Naive thymus-derived CD8-positive, alpha-beta T cell (primary cell): ENCODE results near the gene CFAP20DC. TPM values are rescaled to one million over a fixed set of nuclear protein-coding genes. Genes with fewer than 3 reads are reported as not detected.
"Not testable (repeated sequence)": the region's sequence is repeated elsewhere in the genome, so short reads cannot be mapped to it uniquely, and the experiment has no call there.

ENCODE experiments used
- ATAC-seq, 2 donors: fragments of 150-1000 bp; cut with Tn5 transposase in 1 of 2; sonication (Bioruptor Pico), chemical (Tn5 transposase) in 1 of 2; 1 replicate in 1 of 2; 2 replicates in 1 of 2; pipeline ENCODE4 v1.10.0; 2021; ENCODE audit warnings: mild to moderate bottlenecking in 2 of 2, moderate library complexity in 2 of 2
- POLR2A ChIA-PET: fragments of 350-600 bp; sonication (Branson Sonifier 250); formaldehyde crosslinking; loops from one replicate; lab custom pipeline; 2021; ENCODE audit warnings: antibody characterized with exemption; lab: Charles Lee
- DNase-seq, 10 donors: peaks; one replicate each; pipeline versions ENCODE4 v3.0.0 to v3.0.0-alpha.2; 2020 to 2022
- H3K27ac Mint-ChIP-seq, 10 donors: one replicate each; pipeline ENCODE4 v1.8.0; 2020 to 2022; ENCODE audit warnings: mild to moderate bottlenecking in 10 of 10, mixed read lengths in 10 of 10, moderate library complexity in 4 of 10, inconsistent platforms in 1 of 10
- H3K27me3 Mint-ChIP-seq, 5 donors: one replicate each; pipeline ENCODE4 v1.8.0; 2021 to 2022; ENCODE audit warnings: mixed read lengths in 5 of 5
- H3K36me3 Mint-ChIP-seq, 3 donors: one replicate each; pipeline ENCODE4 v1.8.0; 2020 to 2022; ENCODE audit warnings: mixed read lengths in 3 of 3, mild to moderate bottlenecking in 2 of 3, inconsistent platforms in 1 of 3
- H3K4me1 Mint-ChIP-seq, 4 donors: one replicate each; pipeline ENCODE4 v1.8.0; 2021 to 2022; ENCODE audit warnings: mixed read lengths in 4 of 4
- H3K4me3 Mint-ChIP-seq, 10 donors: one replicate each; pipeline ENCODE4 v1.8.0; 2020 to 2022; ENCODE audit warnings: mild to moderate bottlenecking in 10 of 10, mixed read lengths in 10 of 10, moderate library complexity in 6 of 10, inconsistent platforms in 1 of 10
- H3K9me3 Mint-ChIP-seq, 9 donors: one replicate each; pipeline ENCODE4 v1.8.0; 2020 to 2022; ENCODE audit warnings: mixed read lengths in 9 of 9, mild to moderate bottlenecking in 3 of 9, inconsistent platforms in 1 of 9, moderate library complexity in 1 of 9
- polyA plus RNA-seq, 3 donors: library from polyadenylated mRNA; unstranded; fragments of 300-500 nt; fragmentation: Illumina TruSeq; gene quantifications; one replicate each; pipeline ENCODE4 v1.2.3, GENCODE V29; 2021
- total RNA-seq, 8 experiments: library from RNA in 2 of 8; stranded (reverse) in 2 of 8; gene quantifications; one replicate each; pipeline ENCODE4 v1.2.3 and lab custom pipeline; 2021 to 2026

The CFAP20DC gene
- total and polyA plus RNA-seq, 5 experiments from 2014 or later: 0.13 to 0.27 (median 0.19) TPM; not detected in 1

GRCh38 chr3:58840949-58841348 lies 208.9 kb downstream of the CFAP20DC start:
- H3K27ac Mint-ChIP-seq: no peak overlapping the region
- H3K4me1 Mint-ChIP-seq: no peaks in the 10 kb centered on the region
- peaks cover 0 to 2% (median 0%) of the 10 kb centered on the region in 5 donors for H3K27me3 Mint-ChIP-seq
- ATAC-seq (no peak), DNase-seq (no peak)
- no peaks in the 10 kb centered on the region for H3K36me3 Mint-ChIP-seq
- H3K4me3 Mint-ChIP-seq: no peak overlapping the region
- H3K9me3 Mint-ChIP-seq: peaks cover 0 to 2% (median 0%) of the 10 kb centered on the region in 9 donors
- POLR2A ChIA-PET: no interaction called here

DNA sequence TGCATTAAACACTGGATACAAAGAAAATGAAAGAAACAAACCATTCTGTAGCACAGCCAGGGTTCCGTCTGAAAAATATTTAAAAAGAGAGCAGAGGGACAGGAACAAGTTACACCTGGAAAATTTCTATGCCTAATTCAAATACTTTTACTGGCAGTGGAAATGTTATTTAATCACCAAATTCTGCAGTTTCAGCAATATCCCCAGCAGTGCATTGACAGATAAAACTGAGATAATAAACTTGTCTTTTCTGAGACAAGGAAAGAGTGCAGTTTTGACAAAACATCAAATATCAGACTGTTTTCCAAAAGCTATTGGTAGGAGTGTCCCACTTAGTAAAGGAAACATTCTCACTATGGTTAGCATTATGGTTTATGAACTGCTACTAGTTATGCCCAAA lies 209.9 kb downstream of the CFAP20DC start:
- ATAC-seq: no peak
- DNase-seq: no peak
- Mint-ChIP-seq H3K4me1 (no peaks in the 10 kb centered on the region), H3K27ac (no peak overlapping the region), H3K27me3 (peaks cover 0 to 2% (median 0%) of the 10 kb centered on the region in 5 donors), H3K4me3 (no peak overlapping the region), H3K9me3 (peaks cover 0 to 2% (median 0%) of the 10 kb centered on the region in 9 donors), H3K36me3 (no peaks in the 10 kb centered on the region)
- POLR2A ChIA-PET: no interaction called here

DNA sequence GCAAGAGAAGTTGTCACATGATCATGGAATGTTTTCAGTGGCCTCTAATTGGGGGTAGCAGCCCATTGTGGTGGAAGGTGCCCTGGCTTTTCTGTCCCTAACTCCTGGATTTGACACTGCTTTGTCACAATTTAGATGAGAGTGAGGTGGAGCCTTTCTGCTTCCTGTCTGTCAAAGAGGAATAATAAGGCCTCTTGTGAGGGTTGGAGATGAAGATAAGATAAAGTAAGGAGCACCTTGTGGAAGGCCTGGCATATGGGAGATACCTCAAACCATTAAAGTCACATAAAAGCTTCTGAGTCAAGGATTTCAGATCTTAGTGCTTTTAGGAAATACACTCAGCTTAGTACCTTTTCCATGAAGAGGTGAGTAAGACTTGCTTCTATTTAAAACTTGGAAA lies 210.6 kb downstream of the CFAP20DC start:
- Mint-ChIP-seq H3K9me3 (peaks cover 0 to 2% (median 0%) of the 10 kb centered on the region in 9 donors), H3K27ac (peak overlapping the region in 1 of 10 donors; percentile 72), H3K4me3 (no peak overlapping the region), H3K27me3 (peaks cover 0 to 2% (median 0%) of the 10 kb centered on the region in 5 donors), H3K4me1 (no peaks in the 10 kb centered on the region), H3K36me3 (no peaks in the 10 kb centered on the region)
- DNase-seq (no peak), ATAC-seq (no peak)
- POLR2A ChIA-PET: no interaction called here

DNA sequence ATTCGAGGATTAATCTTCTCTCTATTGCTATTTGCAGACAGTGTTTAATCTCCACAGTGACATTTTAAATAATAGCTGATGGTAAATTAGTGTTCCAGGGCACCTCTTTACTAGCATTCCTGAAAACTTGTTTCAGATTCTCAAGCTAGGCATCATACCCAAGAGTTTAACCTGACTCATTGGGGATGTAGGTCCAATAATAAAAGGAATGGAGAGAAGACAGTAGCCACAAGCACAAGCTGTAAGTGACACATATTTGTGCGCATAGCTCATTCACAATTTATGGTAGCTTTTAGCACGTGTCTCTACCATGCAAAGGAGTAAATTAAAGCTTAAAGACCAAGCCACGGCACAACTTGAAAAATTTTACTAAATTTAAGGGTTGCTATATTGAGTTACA lies 212.0 kb downstream of the CFAP20DC start:
- POLR2A ChIA-PET: no interaction called here
- no peaks in the 10 kb centered on the region for H3K4me1 Mint-ChIP-seq

DNA sequence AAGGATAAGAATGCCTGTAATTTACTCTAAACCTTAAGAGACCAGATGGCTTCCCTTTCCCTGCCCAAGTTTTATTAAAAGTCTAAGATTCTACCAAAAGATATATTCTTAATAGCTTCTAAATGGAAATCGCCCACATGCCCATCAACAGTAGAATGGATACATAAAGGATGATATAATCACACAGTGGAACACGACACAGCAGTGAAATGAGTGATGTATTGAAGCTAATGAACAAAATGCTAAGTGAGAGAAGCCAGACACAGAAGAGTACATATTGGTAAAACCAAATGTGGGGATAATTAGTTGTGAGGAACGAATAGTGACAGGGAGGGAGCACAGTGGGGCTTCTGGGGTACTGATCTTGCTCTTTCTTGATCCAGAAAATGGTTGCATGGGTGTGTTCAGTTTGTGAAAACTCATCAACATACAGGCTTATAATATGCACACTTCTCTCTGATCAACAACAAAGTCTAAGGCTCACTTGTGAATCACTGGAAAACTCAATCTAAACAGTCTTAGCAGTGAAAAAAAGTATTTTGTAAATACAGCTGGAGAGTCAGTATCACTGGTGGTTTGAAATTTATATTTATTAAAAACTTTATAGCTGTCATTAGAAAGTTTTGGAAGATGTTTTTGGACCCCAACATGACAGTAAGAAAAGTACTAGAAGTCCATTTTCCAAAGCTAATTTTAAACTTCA lies 212.5 kb downstream of the CFAP20DC start:
- H3K27ac Mint-ChIP-seq: no peak overlapping the region
- peaks cover 0 to 2% (median 0%) of the 10 kb centered on the region in 5 donors for H3K27me3 Mint-ChIP-seq
- ATAC-seq (no peak), DNase-seq (no peak)
- POLR2A ChIA-PET: no interaction called here
- peaks cover 0 to 2% (median 0%) of the 10 kb centered on the region in 9 donors for H3K9me3 Mint-ChIP-seq
- no peaks in the 10 kb centered on the region for H3K4me1 Mint-ChIP-seq
- no peak overlapping the region for H3K4me3 Mint-ChIP-seq
- H3K36me3 Mint-ChIP-seq: no peaks in the 10 kb centered on the region

More for the DNA sequence above, 212.0 kb downstream of the CFAP20DC start:
- H3K27me3 Mint-ChIP-seq: peaks cover 0 to 2% (median 0%) of the 10 kb centered on the region in 5 donors
- H3K27ac Mint-ChIP-seq: no peak overlapping the region
- DNase-seq (no peak), ATAC-seq (no peak)
- H3K36me3 Mint-ChIP-seq: no peaks in the 10 kb centered on the region
- H3K4me3 Mint-ChIP-seq: no peak overlapping the region
- H3K9me3 Mint-ChIP-seq: peaks cover 0 to 2% (median 0%) of the 10 kb centered on the region in 9 donors

GRCh38 chr3:58835086-58835485 lies 214.7 kb downstream of the CFAP20DC start:
- no peak overlapping the region for H3K27ac Mint-ChIP-seq
- H3K4me1 Mint-ChIP-seq: no peaks in the 10 kb centered on the region
- peaks cover 0 to 2% (median 0%) of the 10 kb centered on the region in 5 donors for H3K27me3 Mint-ChIP-seq
- H3K36me3 Mint-ChIP-seq: no peaks in the 10 kb centered on the region
- ATAC-seq (no peak), DNase-seq (no peak)
- POLR2A ChIA-PET: no interaction called here
- H3K4me3 Mint-ChIP-seq: no peak overlapping the region
- H3K9me3 Mint-ChIP-seq: no peaks in the 10 kb centered on the region

GRCh38 chr3:58833491-58833890 lies 216.3 kb downstream of the CFAP20DC start:
- DNase-seq (no peak), ATAC-seq (no peak)
- POLR2A ChIA-PET: no interaction called here
- no peaks in the 10 kb centered on the region for H3K9me3 Mint-ChIP-seq
- H3K27ac Mint-ChIP-seq: no peak overlapping the region
- no peak overlapping the region for H3K4me3 Mint-ChIP-seq
- no peaks in the 10 kb centered on the region for H3K4me1 Mint-ChIP-seq
- peaks cover 0 to 3% (median 0%) of the 10 kb centered on the region in 5 donors for H3K27me3 Mint-ChIP-seq
- H3K36me3 Mint-ChIP-seq: no peaks in the 10 kb centered on the region

- no peak overlapping the region for H3K4me3 Mint-ChIP-seq
- peaks cover 0 to 6% (median 0%) of the 10 kb centered on the region in 5 donors for H3K27me3 Mint-ChIP-seq
- DNase-seq (no peak), ATAC-seq (no peak)
- POLR2A ChIA-PET: no interaction called here
- H3K36me3 Mint-ChIP-seq: no peaks in the 10 kb centered on the region
- H3K4me1 Mint-ChIP-seq: no peaks in the 10 kb centered on the region
- no peak overlapping the region for H3K27ac Mint-ChIP-seq
- no peaks in the 10 kb centered on the region for H3K9me3 Mint-ChIP-seq
Measured at GRCh38 chr3:58829321-58830000, 220.4 kb downstream of the CFAP20DC start.

DNA sequence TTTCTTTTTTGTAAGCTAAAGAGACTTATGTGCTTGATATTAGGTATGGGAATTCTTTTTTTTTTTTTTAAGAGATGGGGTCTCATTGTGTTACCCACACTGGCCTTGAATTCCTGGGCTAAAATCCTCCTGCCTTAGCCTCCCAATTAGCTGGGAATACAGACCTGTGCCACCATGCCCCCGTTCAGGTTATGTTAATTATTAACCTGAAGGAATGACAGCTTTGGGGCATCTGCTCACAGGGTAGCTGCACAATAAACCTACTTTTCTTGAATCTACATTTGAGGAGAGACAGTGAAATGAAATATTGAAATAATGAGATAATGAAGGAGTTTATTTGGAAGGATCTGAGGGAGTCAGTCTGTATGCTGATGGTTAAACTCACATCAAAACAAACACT lies 225.0 kb downstream of the CFAP20DC start:
- H3K36me3 Mint-ChIP-seq: no peaks in the 10 kb centered on the region
- POLR2A ChIA-PET: no interaction called here
- ATAC-seq: no peak
- no peak overlapping the region for H3K27ac Mint-ChIP-seq
- H3K9me3 Mint-ChIP-seq: peaks cover 0 to 12% (median 0%) of the 10 kb centered on the region in 9 donors
- DNase-seq: no peak
- no peaks in the 10 kb centered on the region for H3K4me1 Mint-ChIP-seq
- peaks cover 0 to 6% (median 0%) of the 10 kb centered on the region in 5 donors for H3K27me3 Mint-ChIP-seq
- no peak overlapping the region for H3K4me3 Mint-ChIP-seq

DNA sequence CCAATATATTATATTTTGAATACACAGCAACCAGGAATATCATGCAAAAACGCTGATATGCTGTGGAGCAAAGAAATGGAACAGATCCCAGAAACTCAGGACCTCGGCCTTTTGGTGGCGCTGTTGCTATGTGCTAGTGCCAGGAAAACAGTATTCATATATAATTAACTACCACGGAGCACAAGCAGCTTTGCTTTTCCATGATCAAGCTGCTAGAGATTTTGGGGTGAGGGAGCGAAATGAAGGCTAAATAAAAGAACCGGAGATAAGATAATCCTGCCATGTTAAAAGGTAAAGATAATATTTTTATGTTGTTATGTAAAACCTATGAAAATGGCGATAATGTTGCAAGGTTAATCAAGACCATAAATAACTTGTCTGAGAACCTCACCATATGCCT lies 225.5 kb downstream of the CFAP20DC start:
- POLR2A ChIA-PET: no interaction called here
- no peaks in the 10 kb centered on the region for H3K4me1 Mint-ChIP-seq
- H3K27me3 Mint-ChIP-seq: peaks cover 0 to 6% (median 0%) of the 10 kb centered on the region in 5 donors
- no peak overlapping the region for H3K27ac Mint-ChIP-seq
- no peak for DNase-seq
- H3K36me3 Mint-ChIP-seq: no peaks in the 10 kb centered on the region
- H3K4me3 Mint-ChIP-seq: no peak overlapping the region
- peaks cover 0 to 12% (median 0%) of the 10 kb centered on the region in 9 donors for H3K9me3 Mint-ChIP-seq
- no peak for ATAC-seq

GRCh38 chr3:58806551-58807244 lies 243.1 kb downstream of the CFAP20DC start:
- H3K27me3 Mint-ChIP-seq, H3K27ac Mint-ChIP-seq, H3K4me1 Mint-ChIP-seq, H3K4me3 Mint-ChIP-seq, POLR2A ChIA-PET, ATAC-seq, H3K36me3 Mint-ChIP-seq, DNase-seq: not testable (repeated sequence)
- peaks cover 0 to 17% (median 2%) of the 10 kb centered on the region in 9 donors for H3K9me3 Mint-ChIP-seq

DNA sequence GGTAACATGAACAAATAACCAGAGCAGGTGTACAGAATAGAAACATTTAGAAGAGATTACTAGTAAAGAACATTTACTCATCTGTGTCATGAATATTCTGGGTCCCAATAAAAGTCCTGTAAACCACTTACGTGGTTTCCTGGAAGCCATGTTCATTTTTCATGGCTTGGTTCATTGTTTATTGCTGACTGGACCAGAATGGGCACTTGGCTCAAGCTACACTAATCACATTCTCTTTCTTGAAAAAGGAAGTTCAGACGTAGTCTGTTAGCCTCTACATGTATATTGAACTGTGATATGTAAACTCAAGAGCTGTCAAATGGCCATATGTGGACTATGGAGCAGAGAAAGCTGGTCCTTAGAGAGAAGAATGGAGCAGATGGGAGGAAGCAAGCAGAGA lies 244.9 kb downstream of the CFAP20DC start:
- DNase-seq (no peak), ATAC-seq (no peak)
- Mint-ChIP-seq H3K9me3 (peaks cover 0 to 17% (median 2%) of the 10 kb centered on the region in 9 donors), H3K27ac (no peak overlapping the region), H3K4me3 (no peak overlapping the region), H3K27me3 (peaks cover 0 to 4% (median 2%) of the 10 kb centered on the region in 5 donors), H3K4me1 (peaks cover 0 to 2% (median 0%) of the 10 kb centered on the region in 4 donors), H3K36me3 (no peaks in the 10 kb centered on the region)
- POLR2A ChIA-PET: no interaction called here

GRCh38 chr3:58801541-58801940 lies 248.3 kb downstream of the CFAP20DC start:
- H3K27ac Mint-ChIP-seq: no peak overlapping the region
- no peak for DNase-seq
- no peaks in the 10 kb centered on the region for H3K4me1 Mint-ChIP-seq
- H3K9me3 Mint-ChIP-seq: peaks cover 0 to 5% (median 0%) of the 10 kb centered on the region in 9 donors
- POLR2A ChIA-PET: no interaction called here
- H3K27me3 Mint-ChIP-seq: peaks cover 0 to 2% (median 0%) of the 10 kb centered on the region in 5 donors
- ATAC-seq: no peak
- no peaks in the 10 kb centered on the region for H3K36me3 Mint-ChIP-seq
- H3K4me3 Mint-ChIP-seq: no peak overlapping the region
